ENCODE data around the gene NTM. TPM values are rescaled to one million over a fixed set of nuclear protein-coding genes. Genes with fewer than 3 reads are reported as not detected.

Gene NTM
- polyA plus RNA-seq, 1 donor (not counting 4 experiments of a cell fraction or from before 2014, with no cell fraction given): 47.9 TPM

GRCh38 chr11:131688048-131688693 lies 317.8 kb downstream of the NTM start:
- no peak overlapping the region for H3K9ac ChIP-seq (ENCODE audit: control insufficient read depth, extremely low read depth, insufficient read depth, low read length)
- H3K4me3 ChIP-seq (ENCODE audit: control insufficient read depth in 2 of 3, extremely low read depth in 1 of 3, insufficient read depth in 2 of 3, low read depth in 1 of 3, low read length in 3 of 3): peak overlapping the region in 1 of 3 experiments; percentile 27
- H3K36me3 ChIP-seq (ENCODE audit: control insufficient read depth in 2 of 2, extremely low read depth in 1 of 2, insufficient read depth in 2 of 2, low read length in 2 of 2): no peaks in the 10 kb centered on the region
- peak overlapping the region; percentile 65 for H2AFZ ChIP-seq (ENCODE audit: control insufficient read depth, low read length)
- no peaks in the 10 kb centered on the region for H3K79me2 ChIP-seq (ENCODE audit: control insufficient read depth, insufficient read depth, low read length)
- DNase-seq (ENCODE audit: low read depth, low spot score) (no peak), FAIRE-seq (no peak)
- H3K4me1 ChIP-seq (ENCODE audit: control insufficient read depth, extremely low read depth, insufficient read depth, low read length): no peaks in the 10 kb centered on the region
- peaks cover 3% of the 10 kb centered on the region for H3K27me3 ChIP-seq (ENCODE audit: control insufficient read depth, extremely low read depth, insufficient read depth, low read length)
- H4K20me1 ChIP-seq (ENCODE audit: control insufficient read depth, extremely low read depth, insufficient read depth, low read length): no peaks in the 10 kb centered on the region
- no peak for TF ChIP-seq EZH2 (IDR thresholded peaks at IDR 0.05; ENCODE audit: low read length)
- peak; percentile 60 to 85 (median 76) for TF ChIP-seq CTCF (optimal IDR thresholded peaks at IDR 0.05 in 1 of 3, IDR thresholded peaks at IDR 0.05 in 1 of 3, conservative IDR thresholded peaks at IDR 0.05 in 1 of 3; ENCODE audit: extremely low read depth in 1 of 3, insufficient read depth in 2 of 3, low read length in 3 of 3)
- no peaks in the 10 kb centered on the region for H3K9me3 ChIP-seq (ENCODE audit: control insufficient read depth, low read depth, low read length)
- dilution Hi-C loops (cut with MboI; ENCODE audit: extremely low pct_ligation_motif_present, low sequenced_read_pairs): no loop called here
- peak overlapping the region; percentile 54 for H3K4me2 ChIP-seq (ENCODE audit: control insufficient read depth, extremely low read depth, insufficient read depth, low read depth, low read length)
- no peaks in the 10 kb centered on the region for H3K9me1 ChIP-seq (ENCODE audit: control insufficient read depth, extremely low read depth, insufficient read depth, low read length)
- H3K27ac ChIP-seq (ENCODE audit: control insufficient read depth, insufficient read depth, low read length): no peak overlapping the region

GRCh38 chr11:131689049-131689925 lies 318.9 kb downstream of the NTM start:
- peaks cover 3% of the 10 kb centered on the region for H3K27me3 ChIP-seq (ENCODE audit: control insufficient read depth, extremely low read depth, insufficient read depth, low read length)
- no peaks in the 10 kb centered on the region for H3K9me3 ChIP-seq (ENCODE audit: control insufficient read depth, low read depth, low read length)
- dilution Hi-C loops (cut with MboI; ENCODE audit: extremely low pct_ligation_motif_present, low sequenced_read_pairs): no loop called here
- FAIRE-seq: no peak
- DNase-seq (ENCODE audit: low read depth, low spot score): no peak
- H3K4me2 ChIP-seq (ENCODE audit: control insufficient read depth, extremely low read depth, insufficient read depth, low read depth, low read length): no peak overlapping the region
- TF ChIP-seq EZH2 (IDR thresholded peaks at IDR 0.05; ENCODE audit: low read length) (no peak), CTCF (optimal IDR thresholded peaks at IDR 0.05 in 1 of 3, IDR thresholded peaks at IDR 0.05 in 1 of 3, conservative IDR thresholded peaks at IDR 0.05 in 1 of 3; ENCODE audit: extremely low read depth in 1 of 3, insufficient read depth in 2 of 3, low read length in 3 of 3) (no peak)
- H3K9me1 ChIP-seq (ENCODE audit: control insufficient read depth, extremely low read depth, insufficient read depth, low read length): no peaks in the 10 kb centered on the region
- no peak overlapping the region for H2AFZ ChIP-seq (ENCODE audit: control insufficient read depth, low read length)
- H3K4me1 ChIP-seq (ENCODE audit: control insufficient read depth, extremely low read depth, insufficient read depth, low read length): no peaks in the 10 kb centered on the region
- no peak overlapping the region for H3K9ac ChIP-seq (ENCODE audit: control insufficient read depth, extremely low read depth, insufficient read depth, low read length)
- no peaks in the 10 kb centered on the region for H3K79me2 ChIP-seq (ENCODE audit: control insufficient read depth, insufficient read depth, low read length)
- H3K36me3 ChIP-seq (ENCODE audit: control insufficient read depth in 2 of 2, extremely low read depth in 1 of 2, insufficient read depth in 2 of 2, low read length in 2 of 2): no peaks in the 10 kb centered on the region
- H4K20me1 ChIP-seq (ENCODE audit: control insufficient read depth, extremely low read depth, insufficient read depth, low read length): no peaks in the 10 kb centered on the region
- H3K4me3 ChIP-seq (ENCODE audit: control insufficient read depth in 2 of 3, extremely low read depth in 1 of 3, insufficient read depth in 2 of 3, low read depth in 1 of 3, low read length in 3 of 3): no peak overlapping the region
- no peak overlapping the region for H3K27ac ChIP-seq (ENCODE audit: control insufficient read depth, insufficient read depth, low read length)
